DOHH2 (cell line): ENCODE results near the gene TCFL5.
A peak's percentile ranks its signal among the peaks of the same experiment; 100 is the strongest.

Experiments
- H3F3A ChIP-seq: fragments of 200-600 bp; sonication (generic), shearing (Covaris generic); 2 replicates; pipeline ENCODE4 v1.6.0; 2016; ENCODE audit warnings: antibody characterized with exemption, mild to moderate bottlenecking; ENCODE audit not compliant: control insufficient read depth, insufficient read depth
- H3K27ac ChIP-seq: fragments of 200-600 bp; sonication (generic); 2 replicates; pipeline ENCODE4 v1.5.1; 2014; ENCODE audit warnings: low read depth, mild to moderate bottlenecking, low read length, moderate library complexity
- H3K27me3 ChIP-seq: fragments of 200-600 bp; sonication (generic); 2 replicates; pipeline ENCODE4 v1.6.1; 2014; ENCODE audit warnings: mild to moderate bottlenecking, low read length, mixed read lengths; ENCODE audit not compliant: control insufficient read depth
- H3K36me3 ChIP-seq: fragments of 200-600 bp; sonication (generic); 2 replicates; pipeline ENCODE4 v1.6.1; 2014; ENCODE audit warnings: mild to moderate bottlenecking, low read length, moderate library complexity, mixed read lengths; ENCODE audit not compliant: control insufficient read depth
- H3K4me1 ChIP-seq: fragments of 200-600 bp; sonication (generic); 2 replicates; pipeline ENCODE4 v1.6.1; 2014; ENCODE audit warnings: mild to moderate bottlenecking, low read length, mixed read lengths; ENCODE audit not compliant: control insufficient read depth
- H3K4me2 ChIP-seq: fragments of 200-600 bp; sonication (generic); 2 replicates; pipeline ENCODE4 v1.6.0; 2014; ENCODE audit warnings: mild to moderate bottlenecking, low read length, moderate library complexity
- H3K4me3 ChIP-seq: fragments of 200-600 bp; sonication (generic); 2 replicates; pipeline ENCODE4 v1.5.1; 2014; ENCODE audit warnings: mild to moderate bottlenecking, low read length, mixed read lengths
- H3K79me2 ChIP-seq: fragments of 200-600 bp; sonication (generic); 2 replicates; pipeline ENCODE4 v1.6.1; 2014; ENCODE audit warnings: mild to moderate bottlenecking, low read length, mixed read lengths; ENCODE audit not compliant: control insufficient read depth
- H3K9me2 ChIP-seq: fragments of 200-600 bp; sonication (generic); replicated peaks from 2 replicates; pipeline ENCODE4 v1.6.1; 2014; ENCODE audit warnings: mild to moderate bottlenecking, low read length, mixed read lengths; ENCODE audit not compliant: control insufficient read depth
- H3K9me3 ChIP-seq: fragments of 200-600 bp; sonication (generic); 2 replicates; pipeline ENCODE4 v1.6.1; 2014; ENCODE audit warnings: antibody characterized with exemption, low read length, mixed read lengths; ENCODE audit not compliant: control insufficient read depth, insufficient read depth
- H4K20me1 ChIP-seq: fragments of 200-600 bp; sonication (generic); 2 replicates; pipeline ENCODE4 v1.6.0; 2014; ENCODE audit warnings: low read depth, mild to moderate bottlenecking, antibody characterized with exemption, low read length, moderate library complexity; ENCODE audit not compliant: control insufficient read depth, insufficient read depth
- EZH2phosphoT487 ChIP-seq: fragments of 200-600 bp; sonication (generic); IDR thresholded peaks from 2 replicates; pipeline ENCODE4 v1.6.1; 2017; ENCODE audit warnings: borderline replicate concordance, mild to moderate bottlenecking, antibody characterized with exemption, low read length, moderate library complexity, mixed read lengths
- TF ChIP-seq, protein P1 (sequence below): fragments of 200-600 bp; sonication (generic); IDR thresholded peaks from one replicate; pipeline ENCODE4 v1.5.1; 2014; ENCODE audit warnings: antibody characterized with exemption, mild to moderate bottlenecking, low read depth, low read length; ENCODE audit not compliant: poor library complexity, severe bottlenecking

Gene TCFL5

DNA sequence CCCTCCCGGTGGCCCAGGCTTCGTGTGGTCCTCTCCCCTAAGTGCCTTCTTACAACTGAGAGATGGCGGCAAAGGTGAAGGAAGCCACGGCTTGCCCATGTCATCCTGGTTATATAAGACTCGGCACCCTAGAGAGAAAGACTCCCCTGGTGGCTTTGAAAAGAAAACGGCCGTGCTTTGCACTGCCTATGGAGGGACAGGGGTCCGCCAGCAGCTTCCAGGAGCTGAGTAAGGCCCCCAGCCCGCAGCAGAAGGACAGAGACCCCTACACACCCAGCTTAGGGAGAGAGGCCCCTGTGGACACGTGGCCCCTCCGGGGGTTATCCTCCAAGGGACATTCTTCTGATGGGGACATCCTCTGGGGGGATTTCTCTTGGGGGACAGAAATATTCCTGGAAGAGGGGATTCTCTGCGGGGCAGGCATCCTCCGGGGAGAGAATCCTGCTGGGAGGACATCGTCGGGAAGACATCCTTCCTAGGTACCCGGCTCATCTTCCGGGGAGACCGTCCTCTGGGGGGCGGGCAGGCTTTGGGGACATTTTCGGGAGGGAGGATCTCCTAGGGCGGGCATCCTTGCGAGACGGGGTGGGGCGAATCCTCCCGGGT, 57.5 kb downstream of the TCFL5 start:
- H3K9me3 ChIP-seq: no peaks in the 10 kb centered on the region
- peaks cover 33% of the 10 kb centered on the region for H3K4me1 ChIP-seq
- H3K27ac ChIP-seq: peak overlapping the region; percentile 15
- peak overlapping the region; percentile 79 for H3K4me3 ChIP-seq
- no peaks in the 10 kb centered on the region for H3K9me2 ChIP-seq
- H3K27me3 ChIP-seq: no peaks in the 10 kb centered on the region
- H3K36me3 ChIP-seq: peaks cover 55% of the 10 kb centered on the region
- H4K20me1 ChIP-seq: peaks cover 12% of the 10 kb centered on the region
- peak overlapping the region; percentile 70 for H3K4me2 ChIP-seq
- TF ChIP-seq EZH2phosphoT487: no peak
- TF ChIP-seq, protein P1, sequence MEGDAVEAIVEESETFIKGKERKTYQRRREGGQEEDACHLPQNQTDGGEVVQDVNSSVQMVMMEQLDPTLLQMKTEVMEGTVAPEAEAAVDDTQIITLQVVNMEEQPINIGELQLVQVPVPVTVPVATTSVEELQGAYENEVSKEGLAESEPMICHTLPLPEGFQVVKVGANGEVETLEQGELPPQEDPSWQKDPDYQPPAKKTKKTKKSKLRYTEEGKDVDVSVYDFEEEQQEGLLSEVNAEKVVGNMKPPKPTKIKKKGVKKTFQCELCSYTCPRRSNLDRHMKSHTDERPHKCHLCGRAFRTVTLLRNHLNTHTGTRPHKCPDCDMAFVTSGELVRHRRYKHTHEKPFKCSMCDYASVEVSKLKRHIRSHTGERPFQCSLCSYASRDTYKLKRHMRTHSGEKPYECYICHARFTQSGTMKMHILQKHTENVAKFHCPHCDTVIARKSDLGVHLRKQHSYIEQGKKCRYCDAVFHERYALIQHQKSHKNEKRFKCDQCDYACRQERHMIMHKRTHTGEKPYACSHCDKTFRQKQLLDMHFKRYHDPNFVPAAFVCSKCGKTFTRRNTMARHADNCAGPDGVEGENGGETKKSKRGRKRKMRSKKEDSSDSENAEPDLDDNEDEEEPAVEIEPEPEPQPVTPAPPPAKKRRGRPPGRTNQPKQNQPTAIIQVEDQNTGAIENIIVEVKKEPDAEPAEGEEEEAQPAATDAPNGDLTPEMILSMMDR: peak; percentile 39
- peaks cover 5% of the 10 kb centered on the region; the same call in 1 of the 2 replicates for H3F3A ChIP-seq
- H3K79me2 ChIP-seq: peaks cover 40% of the 10 kb centered on the region

DNA sequence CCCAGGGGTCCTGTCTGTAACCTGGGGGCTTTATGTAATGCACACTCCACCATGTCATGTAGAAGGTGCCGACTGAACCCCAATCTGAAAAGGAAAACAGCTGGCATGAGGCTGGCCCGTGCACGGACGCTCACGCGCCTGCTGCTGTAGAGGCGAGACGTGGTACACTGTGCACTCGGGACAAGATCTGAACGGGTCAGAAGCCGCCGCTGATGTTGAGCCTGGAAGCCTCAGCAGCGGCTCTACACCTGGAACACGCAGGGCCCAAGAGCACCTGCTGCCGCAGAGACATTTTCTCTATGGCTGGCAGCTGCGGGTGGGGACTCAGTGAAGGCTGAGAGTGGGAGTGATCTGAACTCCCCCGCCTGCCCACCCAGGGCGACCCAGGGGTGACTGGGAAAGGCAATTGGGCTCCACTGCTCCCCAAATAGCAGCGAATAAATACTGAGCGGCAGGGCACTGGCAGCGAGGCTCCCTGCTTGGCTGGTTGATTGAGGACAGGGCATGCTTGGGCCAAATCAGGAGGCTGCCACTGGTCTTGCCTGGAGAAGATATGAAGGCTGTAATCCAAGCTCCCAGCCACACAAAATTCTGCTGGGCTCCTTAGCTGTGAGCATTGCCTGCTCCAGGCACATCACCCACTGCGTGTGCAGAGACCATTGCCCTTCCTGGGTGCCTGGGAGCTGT, 59.5 kb downstream of the TCFL5 start:
- Histone ChIP-seq H3K79me2 (peaks cover 36% of the 10 kb centered on the region), H3K9me2 (no peaks in the 10 kb centered on the region), H3F3A (peaks cover 5% of the 10 kb centered on the region; the same call in 1 of the 2 replicates), H3K27ac (no peak overlapping the region), H3K4me1 (peaks cover 31% of the 10 kb centered on the region), H4K20me1 (peaks cover 12% of the 10 kb centered on the region), H3K27me3 (no peaks in the 10 kb centered on the region), H3K4me3 (no peak overlapping the region), H3K36me3 (peaks cover 57% of the 10 kb centered on the region), H3K9me3 (no peaks in the 10 kb centered on the region), H3K4me2 (no peak overlapping the region)
- TF ChIP-seq, protein P1: no peak
- TF ChIP-seq EZH2phosphoT487: no peak

DNA sequence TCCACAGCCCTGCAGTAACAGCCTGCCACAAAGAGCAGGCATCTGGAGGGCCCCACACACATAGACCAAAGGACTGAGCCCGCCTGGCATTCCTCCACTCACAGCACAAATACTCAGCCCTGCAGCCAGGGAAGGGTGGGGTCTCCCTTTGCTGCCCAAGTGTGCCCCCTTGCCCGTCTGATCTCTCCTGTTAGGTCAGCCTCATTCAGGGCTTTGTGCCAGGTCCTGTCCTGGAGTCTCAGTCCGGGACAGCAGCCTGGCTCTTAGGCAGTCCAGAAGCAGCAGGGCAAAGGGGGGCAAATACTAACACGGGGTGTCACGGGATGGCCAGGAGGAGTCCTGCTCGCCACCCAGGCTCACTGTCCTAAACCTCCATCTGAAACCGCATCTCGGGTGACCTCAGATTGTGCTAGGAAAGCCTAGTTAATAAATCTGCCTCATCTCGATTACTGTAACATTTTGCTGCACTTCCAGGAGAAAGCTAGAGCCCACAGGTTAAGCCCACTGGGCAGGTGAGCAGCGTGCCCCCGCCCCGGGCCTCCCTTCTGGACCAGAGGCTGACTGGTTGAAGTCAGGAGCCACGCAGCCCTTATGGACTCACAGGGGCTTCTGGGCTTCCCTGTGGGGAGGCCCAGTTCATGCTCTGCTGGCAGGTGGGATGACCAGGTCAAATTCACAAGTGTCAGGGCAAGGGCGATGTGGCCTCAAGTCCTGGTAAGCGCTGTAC, 60.2 kb downstream of the TCFL5 start:
- Histone ChIP-seq H3K4me2 (no peak overlapping the region), H3K79me2 (peaks cover 32% of the 10 kb centered on the region), H4K20me1 (peaks cover 11% of the 10 kb centered on the region), H3K27me3 (no peaks in the 10 kb centered on the region), H3K27ac (no peak overlapping the region), H3K9me2 (no peaks in the 10 kb centered on the region), H3K4me1 (peaks cover 27% of the 10 kb centered on the region), H3K36me3 (peaks cover 56% of the 10 kb centered on the region), H3K4me3 (no peak overlapping the region), H3K9me3 (no peaks in the 10 kb centered on the region), H3F3A (peaks cover 5% of the 10 kb centered on the region; the same call in 1 of the 2 replicates)
- TF ChIP-seq, protein P1: no peak
- no peak for TF ChIP-seq EZH2phosphoT487
